ENCODE results near the gene POLR2H. TPM values are rescaled to one million over a fixed set of nuclear protein-coding genes. Genes with fewer than 3 reads are reported as not detected.

POLR2H gene
- polyA plus RNA-seq, 1 of the 3 experiments (the other 2 are of a cell fraction), result 206 TPM

- no peak for TF ChIP-seq REST (IDR thresholded peaks at IDR 0.05; ENCODE audit: low read depth, low read length)
- 0 out of 2 replicates have a peak, but pooled peaks have one; percentile 6 for TF ChIP-seq NRF1 (IDR thresholded peaks at IDR 0.05; ENCODE audit: low read depth, low read length)
- TF ChIP-seq EP300 (IDR thresholded peaks at IDR 0.05; ENCODE audit: borderline replicate concordance in 1 of 2, low read depth in 1 of 2, low read length in 1 of 2), result no peak
- 0 out of 2 replicates have a peak, but pooled peaks have one; percentile 52 for TF ChIP-seq SIN3A (IDR thresholded peaks at IDR 0.05; ENCODE audit: borderline replicate concordance, low read depth, low read length)
- 0 out of 2 replicates have a peak, but pooled peaks have one; percentile 26 for TF ChIP-seq RCOR1 (IDR thresholded peaks at IDR 0.05; ENCODE audit: low read length)
- no peak; the same call in 1 of the 2 replicates for TF ChIP-seq TCF12 (IDR thresholded peaks at IDR 0.05)
Measured at GRCh38 chr3:184371570-184372018, 10.1 kb downstream of the POLR2H start (continued).

- no peak overlapping the region for H2AFZ ChIP-seq (ENCODE audit: low read depth)
- no peaks in the 10 kb centered on the region for H3K9me3 ChIP-seq
- H4K20me1 ChIP-seq (ENCODE audit: insufficient read depth), result peaks cover 24% of the 10 kb centered on the region
- no peaks in the 10 kb centered on the region for H3K79me2 ChIP-seq (ENCODE audit: insufficient read depth)
- DNase-seq, result no peak
- 86% methylated on average over 8 of the region's 8 CpGs for WGBS (ENCODE audit: low lambda C conversion rate)
- no peaks in the 10 kb centered on the region for H3K27me3 ChIP-seq (ENCODE audit: insufficient read depth)
- no peak overlapping the region for H3K27ac ChIP-seq (ENCODE audit: low read depth in 2 of 2, low read length in 1 of 2)
- H3K9ac ChIP-seq, result no peak overlapping the region
- no peak overlapping the region for H3K4me3 ChIP-seq (ENCODE audit: low read depth in 2 of 2, low read length in 1 of 2)
- H3K36me3 ChIP-seq (replicated peaks in 1 of 2; ENCODE audit: control insufficient read depth in 1 of 2, insufficient read depth in 2 of 2, low read length in 1 of 2), result peaks cover 13 to 20% of the 10 kb centered on the region in 2 experiments
- ChIA-PET POLR2A (interaction anchor here (1.2 kb wide), 1 partner anchor 11 kb away, joined by 3 read pairs; no protein-coding TSS in a partner anchor), CTCF (interaction anchor here (0.7 to 11.1 kb wide), 37 partner anchors 9 to 414 kb away, joined by 3 to 165 read pairs (median 6); partner anchors contain the start of gene CHRD)
- 0 out of 2 replicates have a peak overlapping the region, but pooled peaks have one; percentile 19 for H3K4me2 ChIP-seq
- TF ChIP-seq USF2 (IDR thresholded peaks at IDR 0.05; ENCODE audit: borderline replicate concordance, low read depth, low read length) (no peak), RXRA (IDR thresholded peaks at IDR 0.05; ENCODE audit: borderline replicate concordance, low read depth) (no peak), CHD2 (IDR thresholded peaks at IDR 0.05; ENCODE audit: low read length, partially characterized antibody) (no peak), JUND (IDR thresholded peaks at IDR 0.05) (no peak), GATA2 (CRISPR knock-in tag; IDR thresholded peaks at IDR 0.05) (no peak)
- TF ChIP-seq, protein P1, sequence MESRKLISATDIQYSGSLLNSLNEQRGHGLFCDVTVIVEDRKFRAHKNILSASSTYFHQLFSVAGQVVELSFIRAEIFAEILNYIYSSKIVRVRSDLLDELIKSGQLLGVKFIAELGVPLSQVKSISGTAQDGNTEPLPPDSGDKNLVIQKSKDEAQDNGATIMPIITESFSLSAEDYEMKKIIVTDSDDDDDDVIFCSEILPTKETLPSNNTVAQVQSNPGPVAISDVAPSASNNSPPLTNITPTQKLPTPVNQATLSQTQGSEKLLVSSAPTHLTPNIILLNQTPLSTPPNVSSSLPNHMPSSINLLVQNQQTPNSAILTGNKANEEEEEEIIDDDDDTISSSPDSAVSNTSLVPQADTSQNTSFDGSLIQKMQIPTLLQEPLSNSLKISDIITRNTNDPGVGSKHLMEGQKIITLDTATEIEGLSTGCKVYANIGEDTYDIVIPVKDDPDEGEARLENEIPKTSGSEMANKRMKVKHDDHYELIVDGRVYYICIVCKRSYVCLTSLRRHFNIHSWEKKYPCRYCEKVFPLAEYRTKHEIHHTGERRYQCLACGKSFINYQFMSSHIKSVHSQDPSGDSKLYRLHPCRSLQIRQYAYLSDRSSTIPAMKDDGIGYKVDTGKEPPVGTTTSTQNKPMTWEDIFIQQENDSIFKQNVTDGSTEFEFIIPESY (IDR thresholded peaks at IDR 0.05; ENCODE audit: borderline replicate concordance, low read depth), result no peak
- peaks cover 0 to 26% of the 10 kb centered on the region in 2 experiments; a peak in 3 of 4 replicates for H3K4me1 ChIP-seq (ENCODE audit: control insufficient read depth in 1 of 2, insufficient read depth in 2 of 2, low read depth in 1 of 2, low read length in 1 of 2)
- H3K9me2 ChIP-seq, result no peaks in the 10 kb centered on the region
- peaks cover 34% of the 10 kb centered on the region for H3F3A ChIP-seq (replicated peaks; ENCODE audit: insufficient read depth)
Measured at GRCh38 chr3:184372296-184372821, 10.8 kb downstream of the POLR2H start.

Measured in SK-N-SH (cell line).